Measurements from ENCODE around the gene SLC13A3.

SLC13A3 gene

DNA sequence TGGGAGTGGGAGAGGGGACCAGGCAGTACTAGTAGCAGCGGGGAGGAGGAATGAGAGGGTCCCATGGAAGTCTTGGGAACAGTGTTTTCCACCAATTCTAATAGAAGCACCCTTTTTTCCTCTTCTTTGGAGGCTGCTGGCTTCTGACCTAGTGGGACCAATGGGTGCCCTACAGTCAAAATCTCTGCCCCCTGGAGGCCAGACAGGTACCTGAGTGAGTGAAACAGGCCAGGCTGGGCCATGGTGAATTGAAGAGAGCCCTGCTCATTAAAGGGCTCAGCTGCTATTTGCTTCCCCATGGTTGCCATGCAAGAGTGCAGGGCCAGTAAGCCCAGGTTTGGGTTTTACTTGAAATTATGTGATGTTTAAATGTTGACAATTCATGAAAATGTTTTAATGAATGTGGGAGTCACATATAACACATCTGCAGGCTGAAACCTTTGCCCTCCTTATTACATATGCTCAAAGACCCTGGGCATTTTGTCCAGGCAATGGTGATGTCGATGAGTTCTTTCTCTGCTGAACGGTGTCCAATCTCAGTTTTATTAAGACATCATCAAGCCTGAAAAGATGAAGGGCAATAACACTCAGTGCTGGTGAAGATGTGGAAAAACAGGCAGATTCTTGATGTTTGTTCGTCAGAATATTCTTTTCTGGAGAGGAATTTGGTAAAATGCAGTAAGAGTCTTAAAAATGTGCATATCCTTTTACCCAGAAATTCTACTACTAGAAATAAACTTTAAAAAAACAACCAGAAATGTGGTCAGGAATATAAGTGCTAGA is 58.5 kb downstream of the SLC13A3 start:
- Histone ChIP-seq H3K9me2 (replicated peaks; ENCODE audit: control insufficient read depth, low read length) (no peaks in the 10 kb centered on the region), H3K4me1 (ENCODE audit: control insufficient read depth, low read length) (no peaks in the 10 kb centered on the region), H3K4me2 (ENCODE audit: low read length) (no peak overlapping the region), H3K27me3 (ENCODE audit: control insufficient read depth, low read length) (peaks cover 15% of the 10 kb centered on the region; the same call in 1 of the 2 replicates), H3K36me3 (ENCODE audit: control insufficient read depth, low read length) (no peaks in the 10 kb centered on the region), H3K4me3 (ENCODE audit: low read length) (no peak overlapping the region), H3K9me3 (ENCODE audit: control insufficient read depth, insufficient read depth, low read length) (no peaks in the 10 kb centered on the region), H3K27ac (ENCODE audit: low read depth, low read length) (no peak overlapping the region), H3K79me2 (ENCODE audit: control insufficient read depth, low read length) (no peaks in the 10 kb centered on the region), H3F3A (ENCODE audit: control insufficient read depth, insufficient read depth) (no peaks in the 10 kb centered on the region), H4K20me1 (ENCODE audit: control insufficient read depth, insufficient read depth, low read depth, low read length) (no peaks in the 10 kb centered on the region)
- TF ChIP-seq, protein P1, sequence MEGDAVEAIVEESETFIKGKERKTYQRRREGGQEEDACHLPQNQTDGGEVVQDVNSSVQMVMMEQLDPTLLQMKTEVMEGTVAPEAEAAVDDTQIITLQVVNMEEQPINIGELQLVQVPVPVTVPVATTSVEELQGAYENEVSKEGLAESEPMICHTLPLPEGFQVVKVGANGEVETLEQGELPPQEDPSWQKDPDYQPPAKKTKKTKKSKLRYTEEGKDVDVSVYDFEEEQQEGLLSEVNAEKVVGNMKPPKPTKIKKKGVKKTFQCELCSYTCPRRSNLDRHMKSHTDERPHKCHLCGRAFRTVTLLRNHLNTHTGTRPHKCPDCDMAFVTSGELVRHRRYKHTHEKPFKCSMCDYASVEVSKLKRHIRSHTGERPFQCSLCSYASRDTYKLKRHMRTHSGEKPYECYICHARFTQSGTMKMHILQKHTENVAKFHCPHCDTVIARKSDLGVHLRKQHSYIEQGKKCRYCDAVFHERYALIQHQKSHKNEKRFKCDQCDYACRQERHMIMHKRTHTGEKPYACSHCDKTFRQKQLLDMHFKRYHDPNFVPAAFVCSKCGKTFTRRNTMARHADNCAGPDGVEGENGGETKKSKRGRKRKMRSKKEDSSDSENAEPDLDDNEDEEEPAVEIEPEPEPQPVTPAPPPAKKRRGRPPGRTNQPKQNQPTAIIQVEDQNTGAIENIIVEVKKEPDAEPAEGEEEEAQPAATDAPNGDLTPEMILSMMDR (IDR thresholded peaks at IDR 0.05; ENCODE audit: low read depth, low read length, poor library complexity, severe bottlenecking), result peak; percentile 37
- TF ChIP-seq EZH2phosphoT487 (IDR thresholded peaks at IDR 0.05; ENCODE audit: borderline replicate concordance, low read length), result no peak

DNA sequence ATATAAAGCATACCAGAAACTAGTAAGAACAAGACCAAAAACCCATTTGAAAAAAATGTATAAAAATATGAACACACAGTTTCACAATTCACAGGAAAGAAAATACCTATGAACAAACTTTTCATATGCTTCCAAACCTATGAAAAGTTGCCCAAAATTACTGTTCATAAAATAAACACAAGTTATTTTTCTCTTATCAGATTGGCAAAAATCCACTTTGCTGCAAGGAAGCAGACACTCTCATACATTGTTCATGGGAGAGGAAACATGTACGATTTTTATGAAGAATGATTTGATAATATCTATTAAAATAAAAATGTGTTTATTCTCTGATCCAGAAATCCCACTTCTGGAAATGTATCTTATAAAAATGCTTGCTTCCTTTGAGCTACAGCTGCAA is 60.8 kb downstream of the SLC13A3 start:
- Histone ChIP-seq H4K20me1 (ENCODE audit: control insufficient read depth, insufficient read depth, low read depth, low read length) (no peaks in the 10 kb centered on the region), H3K27ac (ENCODE audit: low read depth, low read length) (no peak overlapping the region), H3K36me3 (ENCODE audit: control insufficient read depth, low read length) (no peaks in the 10 kb centered on the region), H3K27me3 (ENCODE audit: control insufficient read depth, low read length) (peaks cover 15% of the 10 kb centered on the region; the same call in 1 of the 2 replicates), H3K4me1 (ENCODE audit: control insufficient read depth, low read length) (no peaks in the 10 kb centered on the region), H3K4me2 (ENCODE audit: low read length) (no peak overlapping the region), H3F3A (ENCODE audit: control insufficient read depth, insufficient read depth) (no peaks in the 10 kb centered on the region), H3K79me2 (ENCODE audit: control insufficient read depth, low read length) (no peaks in the 10 kb centered on the region), H3K9me3 (ENCODE audit: control insufficient read depth, insufficient read depth, low read length) (no peaks in the 10 kb centered on the region), H3K9me2 (replicated peaks; ENCODE audit: control insufficient read depth, low read length) (no peaks in the 10 kb centered on the region), H3K4me3 (ENCODE audit: low read length) (no peak overlapping the region)
- TF ChIP-seq EZH2phosphoT487 (IDR thresholded peaks at IDR 0.05; ENCODE audit: borderline replicate concordance, low read length), result no peak
- TF ChIP-seq, protein P1 (IDR thresholded peaks at IDR 0.05; ENCODE audit: low read depth, low read length, poor library complexity, severe bottlenecking), result no peak

DNA sequence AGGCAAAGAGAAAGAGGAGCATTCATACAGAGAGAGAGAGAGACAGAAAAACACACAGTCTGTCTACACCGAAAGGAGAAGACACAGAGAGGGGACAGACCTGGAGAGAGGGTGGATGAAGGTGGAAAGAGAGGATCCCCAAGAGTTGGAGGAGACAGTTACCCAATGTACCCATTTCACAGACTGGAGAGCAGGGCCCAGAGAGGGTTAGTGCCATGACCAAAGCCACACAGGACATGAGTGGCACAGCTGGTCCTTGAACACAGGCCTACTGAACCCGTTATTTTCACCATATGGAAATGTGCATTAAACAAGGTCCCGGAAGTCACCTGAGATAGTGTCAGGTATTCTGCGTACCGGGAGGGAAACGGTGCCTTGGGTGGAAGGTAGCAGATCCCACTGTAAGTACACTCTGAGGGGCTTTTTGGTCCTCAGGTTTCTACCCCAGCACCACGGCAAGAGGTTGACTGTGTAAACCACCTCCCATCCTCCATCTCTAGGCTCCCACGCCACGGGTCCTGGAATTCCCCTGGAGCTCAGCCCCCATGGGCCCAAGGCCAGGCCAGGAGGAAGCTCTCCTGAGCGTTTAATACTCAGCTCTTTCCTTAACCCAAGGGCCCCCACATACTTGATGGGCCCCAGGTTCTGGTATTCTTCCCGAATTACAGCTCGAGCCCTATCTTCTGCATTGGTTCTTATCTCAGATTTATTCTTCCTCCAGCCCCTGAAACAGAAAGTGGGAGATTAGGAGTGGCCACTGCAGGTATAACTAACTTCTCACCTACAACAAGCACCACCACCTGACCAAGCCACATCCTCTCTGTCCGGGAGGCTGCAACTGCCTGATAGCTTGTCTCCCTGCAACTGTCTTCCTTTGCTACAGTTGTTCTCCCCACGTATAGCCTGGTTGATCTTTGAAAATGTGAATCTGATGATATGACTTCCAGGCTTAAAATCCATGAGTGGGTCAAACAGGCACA is 62.4 kb downstream of the SLC13A3 start:
- TF ChIP-seq, protein P1 (IDR thresholded peaks at IDR 0.05; ENCODE audit: low read depth, low read length, poor library complexity, severe bottlenecking), result no peak
- TF ChIP-seq EZH2phosphoT487 (IDR thresholded peaks at IDR 0.05; ENCODE audit: borderline replicate concordance, low read length), result no peak

More for the DNA sequence above, 62.4 kb downstream of the SLC13A3 start:
- no peaks in the 10 kb centered on the region for H3K9me3 ChIP-seq (ENCODE audit: control insufficient read depth, insufficient read depth, low read length)
- H3K36me3 ChIP-seq (ENCODE audit: control insufficient read depth, low read length), result no peaks in the 10 kb centered on the region
- H3K9me2 ChIP-seq (replicated peaks; ENCODE audit: control insufficient read depth, low read length), result no peaks in the 10 kb centered on the region
- no peaks in the 10 kb centered on the region for H4K20me1 ChIP-seq (ENCODE audit: control insufficient read depth, insufficient read depth, low read depth, low read length)
- H3K79me2 ChIP-seq (ENCODE audit: control insufficient read depth, low read length), result no peaks in the 10 kb centered on the region
- H3K27me3 ChIP-seq (ENCODE audit: control insufficient read depth, low read length), result peaks cover 15% of the 10 kb centered on the region; the same call in 1 of the 2 replicates
- H3K4me2 ChIP-seq (ENCODE audit: low read length), result no peak overlapping the region
- H3F3A ChIP-seq (ENCODE audit: control insufficient read depth, insufficient read depth), result no peaks in the 10 kb centered on the region
- no peak overlapping the region for H3K4me3 ChIP-seq (ENCODE audit: low read length)
- H3K4me1 ChIP-seq (ENCODE audit: control insufficient read depth, low read length), result no peaks in the 10 kb centered on the region
- no peak overlapping the region for H3K27ac ChIP-seq (ENCODE audit: low read depth, low read length)

Measured in DOHH2 (cell line).